IMR-90 (cell line): ENCODE data around the gene MCL1. TPM values are rescaled to one million over a fixed set of nuclear protein-coding genes. Genes with fewer than 3 reads are reported as not detected.

ENCODE experiments used
- ATAC-seq: fragments of 200-7000 bp; cut with Tn5 transposase; 2 replicates; pipeline ENCODE4 v1.9.1; 2020; ENCODE audit warnings: low read depth, mild to moderate bottlenecking, moderate library complexity
- BruUV-seq: library from RNA; stranded (reverse); fragments of 400-500 nt; replicated peaks from 2 replicates; lab custom pipeline; 2021; lab: Mats Ljungman, UMichigan
- CTCF ChIA-PET: fragments of 300-600 bp; formaldehyde crosslinking; extraction: SDS; loops from one replicate; lab custom pipeline; 2021; ENCODE audit warnings: antibody characterized with exemption; lab: Yijun Ruan, JAX
- POLR2A ChIA-PET: fragments of 300-600 bp; sonication (Branson Sonifier 250); formaldehyde crosslinking; loops from one replicate; lab custom pipeline; 2022; ENCODE audit warnings: antibody characterized with exemption; ENCODE audit not compliant: unreplicated experiment; lab: Charles Lee
- DNase-seq: peaks from one replicate; pipeline ENCODE4 v3.0.0; 2013
- H2AFZ ChIP-seq: replicated peaks from 2 replicates; pipeline ENCODE3; 2013; ENCODE audit warnings: low read length, mild to moderate bottlenecking; ENCODE audit not compliant: poor library complexity
- H2AK5ac ChIP-seq: 2 replicates; pipeline ENCODE4 v1.6.1; 2013; ENCODE audit warnings: low read depth, low read length, inconsistent platforms
- H2AK9ac ChIP-seq: replicated peaks from 2 replicates; pipeline ENCODE3; 2013; ENCODE audit warnings: mild to moderate bottlenecking, low read depth, low read length, moderate library complexity; ENCODE audit not compliant: poor library complexity
- H2BK120ac ChIP-seq: 2 replicates; pipeline ENCODE4 v1.6.1; 2013; ENCODE audit warnings: low read depth, low read length, inconsistent platforms
- H2BK15ac ChIP-seq: 3 replicates; pipeline ENCODE4 v1.6.1; 2013; ENCODE audit warnings: low read depth, low read length, inconsistent platforms
- H2BK20ac ChIP-seq: 2 replicates; pipeline ENCODE4 v1.6.1; 2013; ENCODE audit warnings: low read depth, mild to moderate bottlenecking, inconsistent platforms, low read length, moderate library complexity
- H2BK5ac ChIP-seq: 2 replicates; pipeline ENCODE4 v1.6.1; 2013; ENCODE audit warnings: mild to moderate bottlenecking, low read depth, low read length, inconsistent platforms; ENCODE audit not compliant: poor library complexity, severe bottlenecking
- H3K14ac ChIP-seq: replicated peaks from 2 replicates; pipeline ENCODE4 v1.6.1; 2013; ENCODE audit warnings: low read depth, low read length, inconsistent platforms
- H3K18ac ChIP-seq: 2 replicates; pipeline ENCODE4 v1.6.1; 2013; ENCODE audit warnings: low read depth, low read length, control low read depth
- H3K23ac ChIP-seq: 2 replicates; pipeline ENCODE4 v1.6.1; 2013; ENCODE audit warnings: low read depth, low read length, inconsistent platforms
- H3K27ac ChIP-seq: 2 replicates; pipeline ENCODE4 v1.5.1; 2013; ENCODE audit warnings: mild to moderate bottlenecking, control low read depth, low read length; ENCODE audit not compliant: insufficient read depth
- H3K27me3 ChIP-seq: 2 replicates; pipeline ENCODE4 v1.6.1; 2013; ENCODE audit warnings: low read length; ENCODE audit not compliant: control insufficient read depth, insufficient read depth
- H3K36me3 ChIP-seq: 2 replicates; pipeline ENCODE4 v1.6.1; 2013; ENCODE audit warnings: low read length, mixed read lengths; ENCODE audit not compliant: control insufficient read depth, insufficient read depth
- H3K4ac ChIP-seq: 2 replicates; pipeline ENCODE4 v1.6.1; 2013; ENCODE audit warnings: low read depth, low read length, inconsistent platforms
- H3K4me1 ChIP-seq: 2 replicates; pipeline ENCODE4 v1.6.1; 2013; ENCODE audit warnings: low read length, mixed read lengths; ENCODE audit not compliant: control insufficient read depth, insufficient read depth
- H3K4me2 ChIP-seq: 2 replicates; pipeline ENCODE4 v1.6.1; 2013; ENCODE audit warnings: low read depth, mild to moderate bottlenecking, control low read depth, low read length, moderate library complexity
- H3K4me3 ChIP-seq: 2 replicates; pipeline ENCODE4 v1.5.1; 2013; ENCODE audit warnings: low read depth, mild to moderate bottlenecking, control low read depth, low read length, moderate library complexity; ENCODE audit not compliant: insufficient read depth
- H3K56ac ChIP-seq: 2 replicates; pipeline ENCODE4 v1.6.1; 2013; ENCODE audit warnings: low read length, inconsistent platforms; ENCODE audit not compliant: insufficient read depth; ENCODE audit errors: extremely low read depth
- H3K79me1 ChIP-seq, 2 experiments: 2 replicates each; pipeline ENCODE4 v1.6.1; 2013; ENCODE audit warnings: low read length in 2 of 2, inconsistent platforms in 1 of 2, low read depth in 1 of 2
- H3K9ac ChIP-seq: 2 replicates; pipeline ENCODE4 v1.6.1; 2013; ENCODE audit warnings: low read depth, low read length, control low read depth
- H3K9me1 ChIP-seq: 2 replicates; pipeline ENCODE4 v1.6.1; 2013; ENCODE audit warnings: low read length, inconsistent platforms; ENCODE audit not compliant: insufficient read depth
- H3K9me3 ChIP-seq: 2 replicates; pipeline ENCODE4 v1.6.1; 2013; ENCODE audit warnings: low read length; ENCODE audit not compliant: control insufficient read depth, insufficient read depth
- H4K20me1 ChIP-seq: 2 replicates; pipeline ENCODE4 v1.6.1; 2013; ENCODE audit warnings: low read length, inconsistent platforms; ENCODE audit not compliant: insufficient read depth
- H4K5ac ChIP-seq: 2 replicates; pipeline ENCODE4 v1.6.1; 2013; ENCODE audit warnings: mild to moderate bottlenecking, low read depth, low read length, control low read depth
- H4K8ac ChIP-seq, 2 experiments: 2 replicates each; pipeline ENCODE4 v1.6.1; 2013; ENCODE audit warnings: low read depth in 2 of 2, low read length in 2 of 2, control low read depth in 1 of 2, inconsistent platforms in 1 of 2
- H4K91ac ChIP-seq: 2 replicates; pipeline ENCODE4 v1.6.1; 2013; ENCODE audit warnings: low read depth, low read length, inconsistent platforms; ENCODE audit not compliant: insufficient read depth
- BHLHE40 ChIP-seq: fragments of 150-350 bp; IDR thresholded peaks from 2 replicates; pipeline ENCODE4 v1.6.1; 2016; ENCODE audit warnings: mild to moderate bottlenecking, low read depth, low read length
- CEBPB ChIP-seq: IDR thresholded peaks from 2 replicates; pipeline ENCODE4 v1.6.1; 2012; ENCODE audit warnings: low read depth, low read length, improper control_type of control experiment
- CHD1 ChIP-seq: IDR thresholded peaks from 2 replicates; pipeline ENCODE4 v1.6.1; 2012; ENCODE audit warnings: low read depth, low read length, improper control_type of control experiment
- CTCF ChIP-seq: conservative IDR thresholded peaks from 2 replicates; pipeline ENCODE4 v1.5.1; 2012; ENCODE audit warnings: mild to moderate bottlenecking, low read depth, low read length, improper control_type of control experiment
- FOS ChIP-seq: fragments of 150-350 bp; IDR thresholded peaks from 2 replicates; pipeline ENCODE4 v1.6.1; 2016; ENCODE audit warnings: low read depth, low read length
- MAFK ChIP-seq: IDR thresholded peaks from 2 replicates; pipeline ENCODE4 v1.6.1; 2012; ENCODE audit warnings: low read depth, low read length, improper control_type of control experiment
- MAZ ChIP-seq: IDR thresholded peaks from 2 replicates; pipeline ENCODE4 v1.6.1; 2012; ENCODE audit warnings: low read depth, mild to moderate bottlenecking, low read length, improper control_type of control experiment, moderate library complexity, borderline replicate concordance
- MXI1 ChIP-seq: IDR thresholded peaks from 2 replicates; pipeline ENCODE4 v1.6.1; 2012; ENCODE audit warnings: low read depth, mild to moderate bottlenecking, low read length, moderate library complexity, borderline replicate concordance
- NFE2L2 ChIP-seq: fragments of 150-350 bp; IDR thresholded peaks from 2 replicates; pipeline ENCODE4 v1.6.1; 2016; ENCODE audit warnings: low read depth, mild to moderate bottlenecking, low read length
- POLR2A ChIP-seq: IDR thresholded peaks from 2 replicates; pipeline ENCODE4 v1.6.1; 2012; ENCODE audit warnings: mild to moderate bottlenecking, low read depth, low read length
- RAD21 ChIP-seq: IDR thresholded peaks from 2 replicates; pipeline ENCODE4 v1.6.1; 2012; ENCODE audit warnings: low read length, improper control_type of control experiment
- RCOR1 ChIP-seq: IDR thresholded peaks from 2 replicates; pipeline ENCODE4 v1.6.1; 2012; ENCODE audit warnings: mild to moderate bottlenecking, low read length, improper control_type of control experiment; ENCODE audit not compliant: insufficient replicate concordance
- USF2 ChIP-seq: fragments of 150-350 bp; IDR thresholded peaks from 2 replicates; pipeline ENCODE4 v1.6.1; 2017; ENCODE audit warnings: mild to moderate bottlenecking, antibody characterized with exemption, low read length, low read depth
- WGBS, 2 experiments: methylation state at CpG; one replicate each; pipeline versions ENCODE4 v1.1.5 to v1.1.7; 2013; ENCODE audit warnings: missing lambda C conversion rate in 2 of 2; ENCODE audit not compliant: insufficient read length in 1 of 2; ENCODE audit errors: extremely low coverage in 2 of 2; 5-methylcytosine and 5-hydroxymethylcytosine counted together
- dilution Hi-C: fragments of 300-500 bp; cut with HindIII; formaldehyde crosslinking; loops from one replicate; pipeline ENCODE4 v1.14.3; 2018; ENCODE audit warnings: low sequenced_read_pairs; ENCODE audit not compliant: unreplicated experiment
- in situ Hi-C: fragments of 300-500 bp; cut with MboI; formaldehyde crosslinking; loops from 3 replicates; pipeline ENCODE4 v1.14.3; 2019; ENCODE audit warnings: low sequenced_read_pairs, inconsistent platforms, mixed read lengths
- intact Hi-C: fragments of 100-400 bp; cut with micrococcal nuclease; formaldehyde crosslinking; loops from 2 replicates; pipeline ENCODE4 v1.10.0; 2022
- polyA plus RNA-seq, 3 experiments: library from polyadenylated mRNA; depleted of rRNA; stranded (reverse); fragments of >200 nt; gene quantifications; 2 replicates each; pipeline ENCODE4 v1.2.3, GENCODE V29; 2012; ENCODE audit warnings: low replicate concordance in 1 of 3
- total RNA-seq: library from RNA; depleted of rRNA; stranded (reverse); fragments of >200 nt; gene quantifications from 2 replicates; pipeline ENCODE4 v1.2.3, GENCODE V29; 2012
- TF ChIP-seq, protein P1 (sequence below): fragments of 150-350 bp; IDR thresholded peaks from 2 replicates; pipeline ENCODE4 v1.6.1; 2016; ENCODE audit warnings: low read depth, mild to moderate bottlenecking, low read length, moderate library complexity, borderline replicate concordance

MCL1 gene
- total and polyA plus RNA-seq, 2 of the 4 experiments (the other 2 are of a cell fraction) = 79.5 to 142 TPM

DNA sequence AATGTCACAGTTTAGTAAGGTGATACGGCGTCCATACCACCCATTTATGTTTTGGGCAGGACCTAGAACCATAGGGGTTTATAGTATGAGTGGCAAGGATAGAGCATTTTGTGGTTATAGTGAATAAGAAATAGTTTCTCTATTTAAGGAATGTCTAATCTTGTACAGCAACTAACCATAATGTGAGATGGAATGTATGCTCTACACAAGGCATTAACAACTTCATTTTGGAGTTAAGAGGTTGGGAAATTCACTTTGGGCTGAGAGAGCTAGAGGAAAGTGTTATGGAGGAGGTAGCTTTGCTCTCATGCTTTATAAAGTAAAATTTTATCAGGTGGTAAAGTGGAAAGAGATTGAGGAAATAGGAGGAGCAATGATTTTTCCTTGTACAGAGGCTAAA is 3.0 kb upstream of the MCL1 start:
- H3K4me2 ChIP-seq = no peak overlapping the region
- peaks cover 3% of the 10 kb centered on the region; the same call in 1 of the 2 replicates for H3K9me1 ChIP-seq
- no peak overlapping the region for H3K56ac ChIP-seq
- no peak overlapping the region for H2BK120ac ChIP-seq
- H2BK15ac ChIP-seq = no peak overlapping the region; the same call in 2 of the 3 replicates
- H3K36me3 ChIP-seq = peaks cover 11% of the 10 kb centered on the region
- H4K91ac ChIP-seq = no peak overlapping the region
- no peaks in the 10 kb centered on the region for H3K9me3 ChIP-seq
- no peak overlapping the region for H3K18ac ChIP-seq
- H2BK20ac ChIP-seq = no peak overlapping the region
- ATAC-seq (no peak), DNase-seq (peak; percentile 38)
- no peak overlapping the region for H4K8ac ChIP-seq
- no peak overlapping the region for H2BK5ac ChIP-seq
- ChIA-PET POLR2A (interaction anchor here (0.5 to 0.6 kb wide), 2 partner anchors 21 to 198 kb away, joined by 3 to 4 read pairs; no protein-coding TSS in a partner anchor), CTCF (interaction anchor here (1.3 kb wide), 1 partner anchor 33 kb away, joined by 3 read pairs; no protein-coding TSS in a partner anchor)
- in situ Hi-C loops = no loop called here
- no peak overlapping the region; the same call in 1 of the 2 replicates for H3K14ac ChIP-seq
- H3K4me3 ChIP-seq = no peak overlapping the region
- H4K5ac ChIP-seq = no peak overlapping the region
- TF ChIP-seq MXI1 (no peak), MAFK (no peak), CEBPB (no peak), NFE2L2 (no peak), POLR2A (no peak), RAD21 (no peak), MAZ (no peak), USF2 (no peak), RCOR1 (no peak), CTCF (no peak), CHD1 (no peak), BHLHE40 (no peak), FOS (no peak)
- TF ChIP-seq, protein P1, sequence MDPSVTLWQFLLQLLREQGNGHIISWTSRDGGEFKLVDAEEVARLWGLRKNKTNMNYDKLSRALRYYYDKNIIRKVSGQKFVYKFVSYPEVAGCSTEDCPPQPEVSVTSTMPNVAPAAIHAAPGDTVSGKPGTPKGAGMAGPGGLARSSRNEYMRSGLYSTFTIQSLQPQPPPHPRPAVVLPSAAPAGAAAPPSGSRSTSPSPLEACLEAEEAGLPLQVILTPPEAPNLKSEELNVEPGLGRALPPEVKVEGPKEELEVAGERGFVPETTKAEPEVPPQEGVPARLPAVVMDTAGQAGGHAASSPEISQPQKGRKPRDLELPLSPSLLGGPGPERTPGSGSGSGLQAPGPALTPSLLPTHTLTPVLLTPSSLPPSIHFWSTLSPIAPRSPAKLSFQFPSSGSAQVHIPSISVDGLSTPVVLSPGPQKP = no peak
- H3K23ac ChIP-seq = no peak overlapping the region
- no CpG with 5 or more reads among the region's 2 CpGs for WGBS, 2 experiments
- H3K27ac ChIP-seq = no peak overlapping the region
- H2AFZ ChIP-seq = no peak overlapping the region
- no peaks in the 10 kb centered on the region for H3K27me3 ChIP-seq
- no TSS peak for BruUV-seq
- no peak overlapping the region for H3K4ac ChIP-seq
- dilution Hi-C loops = no loop called here
- H2AK5ac ChIP-seq = peak overlapping the region; percentile 69; the same call in 1 of the 2 replicates
- no peak overlapping the region for H3K9ac ChIP-seq
- H2AK9ac ChIP-seq = no peak overlapping the region
- peaks cover 3% of the 10 kb centered on the region for H3K4me1 ChIP-seq
- H4K20me1 ChIP-seq = peaks cover 21% of the 10 kb centered on the region
- intact Hi-C loops = no loop called here
- peaks cover 11 to 16% of the 10 kb centered on the region in 2 experiments; a peak in 3 of 4 replicates for H3K79me1 ChIP-seq
